GM23248 (cell line): ENCODE results near the gene ARID1B. TPM values are rescaled to one million over a fixed set of nuclear protein-coding genes. Genes with fewer than 3 reads are reported as not detected.

Experiments
- DNase-seq: peaks from one replicate; pipeline ENCODE4 v3.0.0-alpha.2; 2015
- H2AFZ ChIP-seq: fragments of 200-600 bp; sonication (generic); 2 replicates; pipeline ENCODE4 v1.6.1; 2016; ENCODE audit warnings: antibody characterized with exemption
- H3F3A ChIP-seq: fragments of 200-600 bp; sonication (generic); 2 replicates; pipeline ENCODE4 v1.6.1; 2016; ENCODE audit warnings: mild to moderate bottlenecking, antibody characterized with exemption, mixed run types; ENCODE audit not compliant: insufficient read depth
- H3K27ac ChIP-seq: fragments of 200-600 bp; sonication (generic); 2 replicates; pipeline ENCODE4 v1.5.1; 2016; ENCODE audit warnings: mild to moderate bottlenecking
- H3K27me3 ChIP-seq: fragments of 200-600 bp; sonication (generic); replicated peaks from 2 replicates; pipeline ENCODE4 v1.6.1; 2016; ENCODE audit warnings: mild to moderate bottlenecking; ENCODE audit not compliant: insufficient read depth
- H3K36me3 ChIP-seq: fragments of 200-600 bp; sonication (generic); 2 replicates; pipeline ENCODE4 v1.6.1; 2016; ENCODE audit warnings: low read depth, mild to moderate bottlenecking
- H3K4me1 ChIP-seq: fragments of 200-600 bp; sonication (generic); 2 replicates; pipeline ENCODE4 v1.6.1; 2016; ENCODE audit warnings: mild to moderate bottlenecking; ENCODE audit not compliant: insufficient read depth
- H3K4me2 ChIP-seq: fragments of 200-600 bp; sonication (generic); one replicate; pipeline ENCODE4 v1.6.1; 2016; ENCODE audit warnings: mild to moderate bottlenecking; ENCODE audit not compliant: unreplicated experiment
- H3K4me3 ChIP-seq: fragments of 200-600 bp; sonication (generic); 2 replicates; pipeline ENCODE4 v1.5.1; 2016; ENCODE audit warnings: mild to moderate bottlenecking
- H3K79me2 ChIP-seq: fragments of 200-600 bp; sonication (generic); 2 replicates; pipeline ENCODE4 v1.6.1; 2016; ENCODE audit warnings: mild to moderate bottlenecking; ENCODE audit not compliant: insufficient read depth
- H3K9ac ChIP-seq: fragments of 200-600 bp; sonication (generic); 2 replicates; pipeline ENCODE4 v1.6.1; 2016; ENCODE audit warnings: mild to moderate bottlenecking
- H3K9me2 ChIP-seq: fragments of 200-600 bp; sonication (generic); 2 replicates; pipeline ENCODE4 v1.6.1; 2016; ENCODE audit warnings: mixed run types, mild to moderate bottlenecking, moderate library complexity; ENCODE audit not compliant: insufficient read depth
- H3K9me3 ChIP-seq: fragments of 200-600 bp; sonication (generic); one replicate; pipeline ENCODE4 v1.6.1; 2017; ENCODE audit warnings: low read depth
- H4K20me1 ChIP-seq: fragments of 200-600 bp; sonication (generic); 2 replicates; pipeline ENCODE4 v1.6.0; 2016; ENCODE audit not compliant: insufficient read depth
- EZH2 ChIP-seq: fragments of 200-600 bp; sonication (generic); IDR thresholded peaks from 2 replicates; pipeline ENCODE4 v1.6.1; 2018; ENCODE audit warnings: antibody characterized with exemption, mild to moderate bottlenecking; ENCODE audit not compliant: insufficient read depth, poor library complexity, severe bottlenecking
- EZH2phosphoT487 ChIP-seq: fragments of 200-600 bp; sonication (generic); IDR thresholded peaks from 2 replicates; pipeline ENCODE4 v1.6.1; 2018; ENCODE audit warnings: antibody characterized with exemption, moderate library complexity, mild to moderate bottlenecking, low read depth; ENCODE audit not compliant: insufficient read depth
- WGBS, 2 experiments: methylation state at CpG; one replicate each; pipeline ENCODE4 v1.1.6; 2015 to 2017; ENCODE audit warnings: low lambda C conversion rate in 2 of 2, low coverage in 1 of 2; ENCODE audit errors: missing lambda C conversion rate in 2 of 2; 5-methylcytosine and 5-hydroxymethylcytosine counted together
- in situ Hi-C: fragments of 300-500 bp; cut with MboI; formaldehyde crosslinking; loops from 2 replicates; pipeline ENCODE4 v1.15.0; 2020
- polyA plus RNA-seq: library from polyadenylated mRNA; unstranded; fragments of >200 nt; fragmentation: Nextera tagmentation; extraction: Ambion mirVana; gene quantifications from 2 replicates; pipeline ENCODE4 v1.2.1, GENCODE V29; 2016
- total RNA-seq: library from RNA; depleted of rRNA; stranded (reverse); fragments of >200 nt; shearing (Covaris generic); gene quantifications from 2 replicates; pipeline ENCODE4 v1.2.3, GENCODE V29; 2014

ARID1B gene
- total and polyA plus RNA-seq, 2 experiments from 2014 or later: 19.3 to 21.2 TPM

- Histone ChIP-seq H3K9me2 (no peaks in the 10 kb centered on the region), H3K27me3 (no peaks in the 10 kb centered on the region), H2AFZ (no peak overlapping the region), H4K20me1 (no peaks in the 10 kb centered on the region), H3K36me3 (no peaks in the 10 kb centered on the region), H3K9me3 (no peaks in the 10 kb centered on the region), H3K79me2 (no peaks in the 10 kb centered on the region), H3K9ac (no peak overlapping the region), H3K27ac (no peak overlapping the region), H3K4me2 (no peak overlapping the region), H3F3A (no peaks in the 10 kb centered on the region), H3K4me3 (no peak overlapping the region), H3K4me1 (0 out of 2 replicates have a peak, but pooled peaks cover under 1% of the 10 kb centered on the region)
- TF ChIP-seq EZH2: no peak
- no peak for TF ChIP-seq EZH2phosphoT487
- in situ Hi-C loops: no loop called here
- no peak for DNase-seq
- WGBS, 2 experiments: 73 to 77% methylated on average over 7 of the region's 7 CpGs
Observed at GRCh38 chr6:156762547-156762946, 14.6 kb upstream of the ARID1B start.

- H3K4me1 ChIP-seq: peaks cover 7% of the 10 kb centered on the region; the same call in 1 of the 2 replicates
- H3K9ac ChIP-seq: no peak overlapping the region
- H2AFZ ChIP-seq: no peak overlapping the region
- H3K4me3 ChIP-seq: no peak overlapping the region
- no peaks in the 10 kb centered on the region for H3F3A ChIP-seq
- no peak for DNase-seq
- no peak overlapping the region for H3K27ac ChIP-seq
- no peaks in the 10 kb centered on the region for H3K27me3 ChIP-seq
- H3K79me2 ChIP-seq: no peaks in the 10 kb centered on the region
- no peaks in the 10 kb centered on the region for H3K36me3 ChIP-seq
- in situ Hi-C loops: no loop called here
- WGBS, 2 experiments: 91 to 92% methylated on average over 10 of the region's 10 CpGs
- no peaks in the 10 kb centered on the region for H3K9me2 ChIP-seq
- no peaks in the 10 kb centered on the region for H4K20me1 ChIP-seq
- no peak for TF ChIP-seq EZH2phosphoT487
- H3K4me2 ChIP-seq: no peak overlapping the region
- no peaks in the 10 kb centered on the region for H3K9me3 ChIP-seq
Observed at GRCh38 chr6:156765117-156765516, 12.1 kb upstream of the ARID1B start.

- in situ Hi-C loops: no loop called here
- no peak overlapping the region for H2AFZ ChIP-seq
- no peak overlapping the region for H3K4me2 ChIP-seq
Observed at GRCh38 chr6:156767603-156768467, 9.3 kb upstream of the ARID1B start.

DNA sequence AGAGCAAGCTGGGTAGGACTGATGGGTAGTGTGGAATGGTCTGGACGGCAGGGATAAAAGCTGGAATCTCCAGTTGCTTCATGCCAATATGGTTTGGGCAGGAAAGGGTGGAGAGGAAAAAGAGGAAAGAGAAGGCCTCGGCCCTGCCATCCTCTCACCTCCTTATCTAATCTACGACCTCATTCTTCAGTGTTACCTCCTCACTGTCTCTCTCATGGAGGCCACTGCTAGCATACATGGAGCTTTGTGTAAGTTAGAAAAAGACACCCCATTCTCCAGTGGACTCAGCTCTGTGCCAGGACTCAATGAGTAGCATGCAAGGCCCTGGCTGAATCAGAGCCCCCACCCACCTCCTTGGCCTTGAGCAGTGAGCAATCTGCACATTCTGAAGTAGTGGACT, 6.1 kb upstream of the ARID1B start:
- H3K4me3 ChIP-seq: no peak overlapping the region
- no peak overlapping the region for H3K4me2 ChIP-seq
- TF ChIP-seq EZH2phosphoT487 (no peak), EZH2 (no peak)
- no peaks in the 10 kb centered on the region for H3K36me3 ChIP-seq
- no peaks in the 10 kb centered on the region for H4K20me1 ChIP-seq
- H2AFZ ChIP-seq: no peak overlapping the region
- peaks cover 3% of the 10 kb centered on the region; the same call in 1 of the 2 replicates for H3F3A ChIP-seq
- peaks cover 24% of the 10 kb centered on the region for H3K79me2 ChIP-seq
- no peak overlapping the region for H3K9ac ChIP-seq
- peaks cover 25% of the 10 kb centered on the region for H3K4me1 ChIP-seq
- no peaks in the 10 kb centered on the region for H3K27me3 ChIP-seq
- DNase-seq: peak; percentile 60
- WGBS, 2 experiments: 42 to 50% methylated on average over 3 of the region's 3 CpGs
- H3K9me3 ChIP-seq: no peaks in the 10 kb centered on the region
- in situ Hi-C loops: no loop called here
- H3K9me2 ChIP-seq: no peaks in the 10 kb centered on the region
- no peak overlapping the region for H3K27ac ChIP-seq

More at GRCh38 chr6:156767603-156768467, 9.3 kb upstream of the ARID1B start:
- H3K4me3 ChIP-seq: no peak overlapping the region
- no peaks in the 10 kb centered on the region for H3F3A ChIP-seq
- no peaks in the 10 kb centered on the region for H3K9me2 ChIP-seq
- H4K20me1 ChIP-seq: no peaks in the 10 kb centered on the region
- WGBS, 2 experiments: 90 to 92% methylated on average over 9 of the region's 9 CpGs
- peaks cover 7% of the 10 kb centered on the region; the same call in 1 of the 2 replicates for H3K4me1 ChIP-seq
- no peaks in the 10 kb centered on the region for H3K9me3 ChIP-seq
- H3K79me2 ChIP-seq: no peaks in the 10 kb centered on the region
- H3K36me3 ChIP-seq: no peaks in the 10 kb centered on the region
- H3K27ac ChIP-seq: no peak overlapping the region
- peak; percentile 58 for DNase-seq
- no peak for TF ChIP-seq EZH2phosphoT487
- no peak for TF ChIP-seq EZH2
- no peaks in the 10 kb centered on the region for H3K27me3 ChIP-seq
- H3K9ac ChIP-seq: no peak overlapping the region
